D341Med (cell line): ENCODE data around the gene FHIT.

Experiments used
- DNase-seq: peaks from one replicate; pipeline ENCODE4 v3.0.0; 2012; ENCODE audit warnings: low spot score

Gene FHIT

GRCh38 chr3:59710554-59710953 is 1540.7 kb downstream of the FHIT start:
- DNase-seq = no peak

GRCh38 chr3:59709702-59710553 is 1541.3 kb downstream of the FHIT start:
- DNase-seq = no peak

- DNase-seq = no peak
These were observed 1543.0 kb downstream of the FHIT start for GRCh38 chr3:59708202-59708601.

- no peak for DNase-seq
These were observed 1547.0 kb downstream of the FHIT start for GRCh38 chr3:59704292-59704691.

- DNase-seq = no peak
These were observed 1551.5 kb downstream of the FHIT start for GRCh38 chr3:59699648-59700320.
